Smooth muscle cell of the brain vasculature (primary cell): ENCODE measurements around the gene CCDC80.

Source experiments
- DNase-seq: peaks from one replicate; pipeline ENCODE4 v3.0.0-alpha.2; 2012; ENCODE audit warnings: low read depth, low spot score

Gene CCDC80

GRCh38 chr3:112656043-112656442 lies 15.1 kb upstream of the CCDC80 start:
- no peak for DNase-seq

GRCh38 chr3:112654979-112655378 lies 14.0 kb upstream of the CCDC80 start:
- DNase-seq: no peak

GRCh38 chr3:112654492-112654891 lies 13.5 kb upstream of the CCDC80 start:
- DNase-seq: no peak

DNA sequence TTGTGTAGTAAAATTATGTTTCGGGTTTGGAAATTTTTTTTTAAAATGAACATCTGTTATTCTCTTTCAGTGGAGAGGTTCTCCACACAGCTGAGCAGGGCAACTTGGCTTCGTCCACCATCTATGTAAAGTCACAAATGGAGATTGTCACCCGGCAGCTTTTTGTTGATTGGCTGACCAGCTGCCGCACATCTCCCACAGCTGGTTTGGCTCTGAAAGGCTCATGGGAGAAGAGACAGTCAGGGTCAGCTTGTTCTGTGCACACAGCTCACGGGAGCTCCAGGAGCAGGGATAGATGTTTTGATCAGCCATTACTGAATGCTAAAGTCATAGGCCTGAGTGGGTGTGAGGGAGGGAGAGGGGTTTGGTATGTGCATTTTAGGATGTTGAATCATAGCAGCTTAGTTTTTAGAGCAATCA lies 12.9 kb upstream of the CCDC80 start:
- DNase-seq: no peak

GRCh38 chr3:112653209-112653871 lies 12.4 kb upstream of the CCDC80 start:
- no peak for DNase-seq

- DNase-seq: no peak
Measured at GRCh38 chr3:112651516-112651915, 10.6 kb upstream of the CCDC80 start.

DNA sequence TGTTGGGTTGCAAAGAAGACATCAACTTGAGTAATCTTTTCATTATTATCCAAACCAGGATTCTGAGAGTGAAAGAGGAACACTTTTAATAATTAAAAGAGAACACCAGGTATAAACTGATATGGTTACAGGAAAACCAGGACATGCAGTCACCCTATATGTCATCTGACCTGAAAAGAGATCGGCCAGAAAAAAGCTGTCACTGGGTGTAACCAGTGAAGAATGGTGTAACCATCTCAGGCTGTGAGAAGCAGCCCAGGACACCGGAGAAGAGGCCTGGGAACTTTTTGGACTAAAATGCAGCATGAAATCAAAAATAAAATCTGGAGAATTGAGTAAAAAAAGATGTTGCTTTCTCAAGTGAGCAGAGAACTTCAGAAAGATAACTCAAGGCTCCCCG lies 10.1 kb upstream of the CCDC80 start:
- no peak for DNase-seq

DNA sequence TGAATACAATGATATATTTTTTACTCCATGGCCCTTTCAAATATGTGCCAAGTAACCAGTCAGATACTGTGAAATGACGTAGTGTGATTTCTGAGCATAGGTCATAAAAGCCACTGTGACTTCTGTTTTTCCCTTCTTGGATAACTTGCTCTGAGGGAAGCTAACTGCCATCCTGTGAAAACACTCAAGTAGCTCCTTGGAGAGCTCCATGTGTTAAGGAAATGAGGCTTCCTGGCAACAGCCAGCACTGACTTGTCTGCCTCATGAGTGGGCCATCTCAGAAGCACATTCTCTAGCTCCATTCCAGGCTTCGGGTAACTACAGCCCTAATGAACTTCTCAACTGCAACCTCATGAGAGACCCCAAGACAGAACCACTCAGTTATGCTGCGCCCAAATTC lies 9.5 kb upstream of the CCDC80 start:
- no peak for DNase-seq

GRCh38 chr3:112649478-112649735 lies 8.5 kb upstream of the CCDC80 start:
- DNase-seq: no peak

- no peak for DNase-seq
Measured at GRCh38 chr3:112647122-112647521, 6.2 kb upstream of the CCDC80 start.

DNA sequence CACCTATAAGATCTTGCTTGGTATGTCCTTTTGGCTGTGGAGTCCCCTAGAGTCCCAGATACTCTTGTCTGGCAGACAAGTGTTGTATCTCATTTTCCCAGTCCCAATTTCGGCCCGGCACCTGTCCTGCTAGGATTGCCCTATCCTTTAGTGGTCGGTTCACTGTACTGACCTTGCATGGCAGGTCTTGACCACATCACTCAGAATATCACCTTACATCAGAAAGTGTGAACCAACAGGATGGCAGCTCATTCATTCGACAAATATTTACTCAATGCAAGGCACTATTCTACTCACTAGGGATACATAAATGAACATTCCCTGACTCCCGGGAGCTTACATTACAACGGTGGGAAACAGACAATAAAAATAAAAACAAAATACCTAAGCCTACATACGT lies 5.7 kb upstream of the CCDC80 start:
- no peak for DNase-seq

GRCh38 chr3:112644453-112644852 lies 3.5 kb upstream of the CCDC80 start:
- DNase-seq: no peak

DNA sequence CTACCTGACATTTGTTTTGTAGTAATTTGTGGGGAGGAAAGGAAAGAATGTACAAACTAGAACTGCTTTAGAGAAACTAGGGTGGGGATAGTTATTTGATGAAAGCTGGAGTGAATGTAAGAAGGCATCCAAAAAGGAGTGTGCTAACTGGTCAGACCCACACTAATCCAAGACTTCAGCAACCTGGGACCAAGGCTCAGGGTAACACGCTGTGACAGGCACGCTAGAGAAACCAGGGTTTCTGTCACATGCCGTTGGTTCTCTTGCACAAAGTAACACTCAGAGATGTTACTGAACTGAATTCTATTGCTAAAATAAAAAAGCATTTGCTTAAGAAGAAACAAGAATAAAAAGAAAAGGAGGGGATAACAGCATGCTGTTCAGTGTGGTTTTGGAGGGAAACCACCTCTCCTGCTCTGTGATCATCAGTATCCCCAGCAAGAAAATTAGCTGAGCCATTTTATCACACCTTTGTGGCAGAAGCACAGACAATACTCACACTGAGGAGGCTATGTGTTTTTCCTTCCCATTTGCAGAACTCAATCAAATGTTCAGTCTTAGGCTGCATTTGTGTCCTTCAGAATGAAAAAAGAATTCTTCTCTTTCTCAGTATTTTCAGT lies 2.8 kb upstream of the CCDC80 start:
- DNase-seq: no peak

- no peak for DNase-seq
Measured at GRCh38 chr3:112642912-112643506, 2.1 kb upstream of the CCDC80 start.

- no peak for DNase-seq
Measured at GRCh38 chr3:112640276-112640929, 540 bp downstream of the CCDC80 start.

GRCh38 chr3:112639455-112640225 lies 1.3 kb downstream of the CCDC80 start:
- DNase-seq: no peak

- DNase-seq: no peak
Measured at GRCh38 chr3:112638327-112639020, 2.5 kb downstream of the CCDC80 start.

- DNase-seq: no peak
Measured at GRCh38 chr3:112637700-112638099, 3.2 kb downstream of the CCDC80 start.

GRCh38 chr3:112635674-112636073 lies 5.3 kb downstream of the CCDC80 start:
- no peak for DNase-seq

GRCh38 chr3:112634786-112635541 lies 6.0 kb downstream of the CCDC80 start:
- no peak for DNase-seq

DNA sequence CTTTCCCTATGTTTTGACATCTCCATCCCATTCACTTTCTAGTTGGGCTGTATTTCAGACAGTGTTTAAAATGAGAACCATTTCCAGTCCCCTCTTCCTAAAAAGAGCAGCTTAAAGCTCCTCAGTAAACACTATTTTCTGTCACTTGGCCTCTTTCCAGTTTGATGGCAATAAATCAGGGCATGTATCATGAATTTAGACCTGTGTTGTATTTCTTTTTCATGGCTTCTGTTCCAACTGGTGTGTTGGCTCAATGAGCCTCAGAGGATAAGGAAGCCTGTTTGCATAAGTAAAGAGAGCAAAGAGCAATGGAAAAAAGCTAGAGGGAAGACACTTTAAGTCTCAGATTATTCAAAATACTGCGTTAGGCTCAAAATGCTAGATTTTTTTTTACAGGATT lies 7.2 kb downstream of the CCDC80 start:
- DNase-seq: no peak
